Activated naive CD8-positive, alpha-beta T cell treated with anti-CD3 and anti-CD28 coated beads for 36 hours (primary cell): ENCODE results near the gene IL15RA. TPM values are rescaled to one million over a fixed set of nuclear protein-coding genes. Genes with fewer than 3 reads are reported as not detected.
"Not testable (repeated sequence)": the region's sequence is repeated elsewhere in the genome, so short reads cannot be mapped to it uniquely, and the experiment has no call there.

Source experiments
- DNase-seq: peaks from one replicate; pipeline ENCODE4 v3.0.0; 2021
- H3K27ac Mint-ChIP-seq: one replicate; pipeline ENCODE4 v1.8.0; 2022; ENCODE audit warnings: mild to moderate bottlenecking, moderate library complexity, mixed read lengths
- H3K27me3 Mint-ChIP-seq: one replicate; pipeline ENCODE4 v1.8.0; 2022; ENCODE audit warnings: mild to moderate bottlenecking, mixed read lengths
- H3K36me3 Mint-ChIP-seq: one replicate; pipeline ENCODE4 v1.8.0; 2021; ENCODE audit warnings: mild to moderate bottlenecking, mixed read lengths
- H3K4me1 Mint-ChIP-seq: one replicate; pipeline ENCODE4 v1.8.0; 2021; ENCODE audit warnings: mixed read lengths
- H3K4me3 Mint-ChIP-seq: one replicate; pipeline ENCODE4 v1.8.0; 2022; ENCODE audit warnings: mild to moderate bottlenecking, moderate library complexity, mixed read lengths
- H3K9me3 Mint-ChIP-seq: one replicate; pipeline ENCODE4 v1.8.0; 2022; ENCODE audit warnings: mixed read lengths
- total RNA-seq, 2 experiments: library from RNA; stranded (reverse); gene quantifications; one replicate each; pipeline ENCODE4 v1.2.3, GENCODE V29; 2021

IL15RA gene
- total RNA-seq, 2 experiments from 2014 or later: 27.8 to 30.0 TPM

- no peak overlapping the region for H3K27ac Mint-ChIP-seq
- no peaks in the 10 kb centered on the region for H3K9me3 Mint-ChIP-seq
- no peaks in the 10 kb centered on the region for H3K27me3 Mint-ChIP-seq
- peaks cover 37% of the 10 kb centered on the region for H3K36me3 Mint-ChIP-seq
- H3K4me1 Mint-ChIP-seq: peaks cover 3% of the 10 kb centered on the region
- DNase-seq: no peak
- H3K4me3 Mint-ChIP-seq: no peak overlapping the region
Measured at GRCh38 chr10:5915451-5915850, 61.9 kb downstream of the IL15RA start.

DNA sequence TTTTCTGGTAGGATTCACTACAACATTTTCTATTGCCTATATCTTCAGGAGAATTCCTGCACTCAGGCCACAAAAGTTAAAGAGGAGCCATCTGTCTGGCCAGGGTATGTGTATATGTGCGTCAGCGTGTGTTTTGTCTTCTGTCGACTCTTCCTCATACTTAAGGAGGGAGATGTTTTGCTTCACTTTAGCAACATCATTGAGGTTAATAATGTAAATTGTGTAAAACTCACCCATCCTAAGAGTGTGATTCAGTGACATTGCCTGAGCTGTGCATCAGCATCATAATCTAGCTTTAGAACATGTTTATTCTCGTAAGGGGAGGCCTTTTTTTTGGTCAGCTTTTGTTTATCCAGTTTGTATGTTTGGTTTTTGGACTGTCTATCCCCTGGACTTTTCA lies 63.6 kb downstream of the IL15RA start:
- H3K36me3 Mint-ChIP-seq: peaks cover 37% of the 10 kb centered on the region

DNA sequence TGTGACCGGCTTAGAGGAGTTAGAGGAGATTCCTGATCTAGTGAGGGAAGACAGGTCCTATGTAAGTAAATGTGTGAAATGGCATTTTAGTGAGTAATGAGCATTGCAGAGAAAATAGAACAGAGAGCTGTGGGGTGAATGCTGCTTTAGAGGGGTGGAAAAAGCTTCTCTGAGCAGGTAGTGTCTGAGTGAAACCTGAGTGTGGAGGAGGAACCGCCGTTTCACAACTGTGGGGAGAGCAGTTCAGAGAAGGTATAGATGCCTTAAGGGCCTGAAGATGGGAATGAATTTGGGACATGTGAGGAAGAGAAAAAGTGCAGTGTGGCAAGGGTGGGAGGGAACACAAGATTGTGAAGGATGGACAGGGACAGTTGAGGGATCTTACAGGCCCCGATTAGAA lies 65.7 kb downstream of the IL15RA start:
- Mint-ChIP-seq H3K27me3 (no peaks in the 10 kb centered on the region), H3K4me3 (no peak overlapping the region), H3K36me3 (peaks cover 38% of the 10 kb centered on the region), H3K9me3 (no peaks in the 10 kb centered on the region), H3K4me1 (peaks cover 7% of the 10 kb centered on the region), H3K27ac (no peak overlapping the region)
- no peak for DNase-seq

More for the DNA sequence above, 63.6 kb downstream of the IL15RA start:
- no peaks in the 10 kb centered on the region for H3K9me3 Mint-ChIP-seq
- peaks cover 4% of the 10 kb centered on the region for H3K4me1 Mint-ChIP-seq
- no peak overlapping the region for H3K4me3 Mint-ChIP-seq
- no peaks in the 10 kb centered on the region for H3K27me3 Mint-ChIP-seq
- H3K27ac Mint-ChIP-seq: no peak overlapping the region
- no peak for DNase-seq

DNA sequence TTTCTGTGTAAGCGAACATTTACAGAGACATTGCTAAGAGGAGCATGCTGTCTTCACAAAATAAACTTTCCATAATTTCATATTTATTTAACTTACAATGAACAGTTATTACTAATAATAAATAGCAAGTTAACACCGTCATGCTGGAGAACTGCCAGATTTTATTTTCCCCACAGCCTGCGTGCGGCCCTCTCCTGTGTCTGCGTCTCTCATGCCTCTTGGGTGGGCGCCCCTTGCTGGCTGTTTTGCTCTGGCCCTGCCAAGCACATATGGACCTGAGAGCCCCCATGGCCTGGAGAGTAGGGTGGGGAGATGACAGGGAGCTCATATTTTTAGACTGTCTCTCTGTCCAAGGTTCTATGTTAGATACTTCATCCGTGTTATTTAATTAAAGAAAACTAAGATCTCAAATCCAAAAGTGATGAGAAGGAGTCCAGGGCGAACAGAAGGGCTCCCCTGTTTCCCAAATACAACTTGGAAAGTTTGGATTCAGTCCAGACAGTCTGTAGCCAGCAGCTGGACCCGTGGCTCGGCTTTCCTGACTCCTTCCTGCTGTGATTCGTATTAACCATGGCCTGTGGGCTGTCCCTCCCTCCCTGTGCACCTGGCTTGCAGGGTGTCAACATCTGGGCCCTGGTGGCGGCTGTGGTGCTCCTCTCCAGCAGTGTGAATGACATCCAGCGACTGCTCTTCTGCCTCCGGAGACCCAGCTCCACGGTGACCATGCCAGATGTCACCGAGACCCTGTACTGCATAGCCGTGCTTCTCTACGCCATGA lies 66.8 kb downstream of the IL15RA start:
- H3K9me3 Mint-ChIP-seq: no peaks in the 10 kb centered on the region
- no peak overlapping the region for H3K4me3 Mint-ChIP-seq
- DNase-seq: no peak
- no peaks in the 10 kb centered on the region for H3K27me3 Mint-ChIP-seq
- H3K36me3 Mint-ChIP-seq: peaks cover 37% of the 10 kb centered on the region
- peaks cover 7% of the 10 kb centered on the region for H3K4me1 Mint-ChIP-seq
- no peak overlapping the region for H3K27ac Mint-ChIP-seq

DNA sequence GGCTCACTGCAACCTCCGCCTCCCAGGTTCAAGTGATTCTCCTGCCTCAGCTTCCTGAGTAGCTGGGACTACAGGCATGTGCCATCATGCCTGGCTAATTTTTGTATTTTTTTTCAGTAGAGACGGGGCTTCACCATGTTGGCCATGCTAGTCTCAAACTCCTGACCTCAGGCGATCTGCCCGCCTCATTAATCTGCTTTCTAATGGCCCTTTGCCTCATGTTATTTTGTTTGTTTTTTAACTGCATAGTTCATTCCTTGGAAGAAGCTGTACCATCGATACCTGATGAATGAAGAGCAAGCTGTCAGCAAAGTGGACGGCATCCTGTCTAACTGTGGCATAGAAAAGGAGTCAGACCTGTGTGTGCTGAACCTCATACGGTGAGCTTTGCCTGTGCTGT lies 68.7 kb downstream of the IL15RA start:
- H3K36me3 Mint-ChIP-seq: peaks cover 40% of the 10 kb centered on the region
- H3K27ac Mint-ChIP-seq, H3K9me3 Mint-ChIP-seq, H3K4me3 Mint-ChIP-seq, H3K27me3 Mint-ChIP-seq, DNase-seq: not testable (repeated sequence)
- H3K4me1 Mint-ChIP-seq: peaks cover 12% of the 10 kb centered on the region

DNA sequence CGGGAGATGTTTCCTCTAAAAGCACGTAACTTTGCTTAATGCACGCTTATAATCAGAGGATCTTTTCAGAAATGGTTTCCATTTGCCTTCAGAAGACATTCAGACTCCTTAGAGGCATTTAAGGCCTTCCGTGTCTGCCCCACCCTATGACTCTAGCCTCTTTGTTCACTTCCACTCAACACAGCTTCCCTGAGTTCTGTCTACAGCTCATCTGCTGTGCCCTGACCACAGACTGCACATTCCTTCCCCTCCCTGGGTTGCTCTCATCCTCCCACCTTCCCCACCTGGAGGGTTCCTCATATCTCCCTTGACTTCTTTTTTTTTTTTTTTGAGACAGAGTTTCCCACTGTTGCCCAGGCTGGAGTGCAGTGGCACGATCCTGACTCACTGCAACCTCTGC lies 70.7 kb downstream of the IL15RA start:
- no peak overlapping the region for H3K4me3 Mint-ChIP-seq
- peaks cover 46% of the 10 kb centered on the region for H3K36me3 Mint-ChIP-seq
- no peak for DNase-seq
- H3K4me1 Mint-ChIP-seq: peaks cover 15% of the 10 kb centered on the region
- no peak overlapping the region for H3K27ac Mint-ChIP-seq
- no peaks in the 10 kb centered on the region for H3K27me3 Mint-ChIP-seq
- no peaks in the 10 kb centered on the region for H3K9me3 Mint-ChIP-seq

DNA sequence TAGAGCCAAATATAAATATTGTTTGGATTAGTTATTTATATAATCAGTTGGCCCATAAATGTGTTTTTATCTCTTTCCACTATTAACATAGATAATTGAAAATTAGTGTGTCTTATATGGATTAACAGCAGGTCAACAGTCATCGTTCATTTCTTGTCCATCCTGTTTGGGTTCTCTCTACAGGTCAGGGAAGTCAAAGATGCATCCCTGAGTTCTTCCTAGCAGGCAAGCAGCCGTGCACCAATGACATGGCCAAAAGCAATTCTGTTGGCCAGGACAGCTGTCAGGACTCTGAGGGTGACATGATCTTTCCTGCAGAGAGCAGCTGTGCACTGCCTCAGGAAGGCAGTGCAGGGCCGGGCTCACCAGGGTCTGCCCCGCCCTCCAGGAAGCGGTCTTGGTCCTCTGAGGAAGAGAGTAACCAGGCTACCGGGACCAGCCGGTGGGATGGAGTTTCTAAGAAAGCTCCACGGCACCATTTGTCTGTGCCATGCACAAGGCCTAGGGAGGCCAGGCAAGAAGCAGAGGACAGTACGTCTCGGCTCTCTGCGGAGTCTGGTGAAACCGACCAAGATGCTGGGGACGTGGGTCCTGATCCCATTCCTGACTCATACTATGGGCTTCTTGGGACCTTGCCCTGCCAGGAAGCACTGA lies 71.4 kb downstream of the IL15RA start:
- no peaks in the 10 kb centered on the region for H3K27me3 Mint-ChIP-seq
- H3K4me3 Mint-ChIP-seq: no peak overlapping the region
- no peak for DNase-seq
- peaks cover 42% of the 10 kb centered on the region for H3K36me3 Mint-ChIP-seq
- H3K9me3 Mint-ChIP-seq: no peaks in the 10 kb centered on the region
- no peak overlapping the region for H3K27ac Mint-ChIP-seq
- H3K4me1 Mint-ChIP-seq: peaks cover 12% of the 10 kb centered on the region

DNA sequence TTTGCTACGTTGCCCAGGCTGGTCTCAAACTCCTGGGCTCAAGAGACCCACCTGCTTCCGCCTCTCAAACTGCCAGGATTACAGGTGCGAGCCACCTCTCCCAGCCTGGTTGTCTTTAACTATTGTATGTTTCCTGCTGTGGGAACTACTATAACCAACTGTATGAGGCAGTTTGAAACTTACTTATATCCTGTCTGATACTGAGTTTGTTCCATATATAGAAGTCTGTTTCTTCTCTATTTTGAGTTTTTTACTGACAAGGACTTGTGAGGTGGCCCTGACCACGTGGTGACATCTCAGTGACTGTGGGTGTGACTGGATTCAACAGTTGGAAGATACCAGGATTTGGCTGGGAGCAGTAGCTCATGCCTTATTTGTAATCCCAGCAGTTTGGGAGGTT lies 73.1 kb downstream of the IL15RA start:
- Mint-ChIP-seq H3K4me3 (no peak overlapping the region), H3K27ac (no peak overlapping the region), H3K9me3 (no peaks in the 10 kb centered on the region), H3K4me1 (peaks cover 14% of the 10 kb centered on the region), H3K27me3 (no peaks in the 10 kb centered on the region), H3K36me3 (peaks cover 38% of the 10 kb centered on the region)
- no peak for DNase-seq

- Mint-ChIP-seq H3K9me3 (no peaks in the 10 kb centered on the region), H3K27ac (no peak overlapping the region), H3K27me3 (no peaks in the 10 kb centered on the region), H3K36me3 (peaks cover 39% of the 10 kb centered on the region), H3K4me1 (peaks cover 13% of the 10 kb centered on the region), H3K4me3 (no peak overlapping the region)
- DNase-seq: no peak
Measured at GRCh38 chr10:5903563-5903962, 73.8 kb downstream of the IL15RA start.

GRCh38 chr10:5902511-5903274 lies 74.7 kb downstream of the IL15RA start:
- Mint-ChIP-seq H3K27ac (no peak overlapping the region), H3K27me3 (no peaks in the 10 kb centered on the region), H3K4me1 (peaks cover 10% of the 10 kb centered on the region), H3K4me3 (no peak overlapping the region), H3K36me3 (peaks cover 42% of the 10 kb centered on the region), H3K9me3 (peaks cover 6% of the 10 kb centered on the region)
- DNase-seq: no peak

Other genes starting within 250 kb of the IL15RA start
- 100 to 1,000 TPM; 335 to 339 TPM for gene GDI2, start 164.1 kb downstream of the IL15RA start, total RNA-seq
- 1 to 10 TPM; 9.1 to 9.4 TPM for gene ANKRD16, start 87.7 kb downstream of the IL15RA start, total RNA-seq
- 10 to 100 TPM; 48.7 to 49.0 TPM for gene FBH1, start 87.3 kb downstream of the IL15RA start, total RNA-seq
- 100 to 1,000 TPM; 680 to 698 TPM for gene IL2RA, start 84.8 kb upstream of the IL15RA start, total RNA-seq
- gene RBM17, start 111.5 kb upstream of the IL15RA start, total RNA-seq: 100 to 1,000 TPM; 337 to 355 TPM
- 10 to 100 TPM; 72.6 to 73.0 TPM for gene PFKFB3, start 225.4 kb upstream of the IL15RA start, total RNA-seq